Left ventricle myocardium inferior (tissue), 1 donor: Measurements from ENCODE around the gene IL17RA. TPM values are rescaled to one million over a fixed set of nuclear protein-coding genes. Genes with fewer than 3 reads are reported as not detected.
A peak's percentile ranks its signal among the peaks of the same experiment; 100 is the strongest.

ENCODE experiments used
- DNase-seq: peaks from one replicate; pipeline ENCODE4 v3.0.0-alpha.2; 2020
- H3K27ac ChIP-seq: fragments of 200-600 bp; replicated peaks from 2 replicates; pipeline ENCODE4 v1.8.0; 2021
- H3K27me3 ChIP-seq: fragments of 200-600 bp; 2 replicates; pipeline ENCODE4 v1.8.0; 2021; ENCODE audit warnings: low read depth
- H3K36me3 ChIP-seq: fragments of 200-600 bp; 2 replicates; pipeline ENCODE4 v1.8.0; 2021
- H3K4me1 ChIP-seq: fragments of 200-600 bp; 2 replicates; pipeline ENCODE4 v1.8.0; 2021
- H3K4me3 ChIP-seq: fragments of 200-600 bp; 2 replicates; pipeline ENCODE4 v1.8.0; 2021; ENCODE audit warnings: mild to moderate bottlenecking, moderate library complexity
- H3K9me3 ChIP-seq: fragments of 200-600 bp; replicated peaks from 2 replicates; pipeline ENCODE4 v1.8.0; 2021
- CTCF ChIP-seq: fragments of 200-600 bp; IDR thresholded peaks from 2 replicates; pipeline ENCODE4 v1.8.0; 2021; ENCODE audit warnings: antibody characterized with exemption, mild to moderate bottlenecking, borderline replicate concordance
- intact Hi-C: fragments of 100-400 bp; cut with micrococcal nuclease; formaldehyde crosslinking; loops from one replicate; pipeline ENCODE4 v1.11.0; 2022
- total RNA-seq: library from RNA; stranded (reverse); fragmentation: NEBNext Ultra II Directional; extraction: Animal tissue kit (Norgen Biotek cat#: 25700); gene quantifications from one replicate; pipeline ENCODE4 v1.2.1, GENCODE V29; 2021
- donor health status: DM: no; HTN: yes; CAD: no; lungs with severe emphysema.

IL17RA gene
- total RNA-seq, 1 donor from 2014 or later, result 7.6 TPM

- DNase-seq, result no peak
- no peak for TF ChIP-seq CTCF
- intact Hi-C loops, result no loop called here
- Histone ChIP-seq H3K27me3 (no peaks in the 10 kb centered on the region), H3K4me1 (no peaks in the 10 kb centered on the region), H3K4me3 (no peak overlapping the region), H3K27ac (no peak overlapping the region), H3K36me3 (peaks cover 78% of the 10 kb centered on the region), H3K9me3 (no peaks in the 10 kb centered on the region)
These were observed 18.6 kb downstream of the IL17RA start for GRCh38 chr22:17103351-17103750.

- Histone ChIP-seq H3K36me3 (peaks cover 78% of the 10 kb centered on the region), H3K4me3 (no peak overlapping the region), H3K27me3 (no peaks in the 10 kb centered on the region), H3K27ac (no peak overlapping the region), H3K4me1 (no peaks in the 10 kb centered on the region), H3K9me3 (no peaks in the 10 kb centered on the region)
- intact Hi-C loops, result no loop called here
- TF ChIP-seq CTCF, result no peak
- no peak for DNase-seq
These were observed 19.6 kb downstream of the IL17RA start for GRCh38 chr22:17104336-17104935.

GRCh38 chr22:17105143-17106129 lies 20.6 kb downstream of the IL17RA start:
- Histone ChIP-seq H3K4me1 (no peaks in the 10 kb centered on the region), H3K27ac (no peak overlapping the region), H3K4me3 (no peak overlapping the region), H3K9me3 (no peaks in the 10 kb centered on the region), H3K27me3 (no peaks in the 10 kb centered on the region), H3K36me3 (peaks cover 73% of the 10 kb centered on the region)
- TF ChIP-seq CTCF, result no peak
- no peak for DNase-seq
- intact Hi-C loops, result no loop called here

- Histone ChIP-seq H3K36me3 (peaks cover 65% of the 10 kb centered on the region), H3K27ac (peak overlapping the region; percentile 5), H3K9me3 (no peaks in the 10 kb centered on the region), H3K4me3 (no peak overlapping the region), H3K4me1 (no peaks in the 10 kb centered on the region), H3K27me3 (no peaks in the 10 kb centered on the region)
- intact Hi-C loops, result no loop called here
- no peak for TF ChIP-seq CTCF
- DNase-seq, result no peak
These were observed 21.5 kb downstream of the IL17RA start for GRCh38 chr22:17106161-17106784.

GRCh38 chr22:17106785-17107546 lies 22.2 kb downstream of the IL17RA start:
- DNase-seq, result no peak
- peaks cover 58% of the 10 kb centered on the region for H3K36me3 ChIP-seq
- intact Hi-C loops, result no loop called here
- H3K4me1 ChIP-seq, result no peaks in the 10 kb centered on the region
- H3K27ac ChIP-seq, result peak overlapping the region; percentile 25
- no peak overlapping the region for H3K4me3 ChIP-seq
- H3K9me3 ChIP-seq, result no peaks in the 10 kb centered on the region
- no peak for TF ChIP-seq CTCF
- no peaks in the 10 kb centered on the region for H3K27me3 ChIP-seq
